Panc1 (cell line): ENCODE measurements around the gene PLEKHA7. TPM values are rescaled to one million over a fixed set of nuclear protein-coding genes. Genes with fewer than 3 reads are reported as not detected.

ENCODE experiments used
- ATAC-seq: fragments of 200-7000 bp; cut with Tn5 transposase; 2 replicates; pipeline ENCODE4 v1.9.1; 2020; ENCODE audit warnings: mild to moderate bottlenecking, moderate library complexity
- BruUV-seq: library from RNA; stranded (reverse); fragments of 400-500 nt; replicated peaks from 2 replicates; lab custom pipeline; 2021; lab: Mats Ljungman, UMichigan
- CTCF ChIA-PET: fragments of 300-600 bp; sonication (Branson Sonifier 250); formaldehyde crosslinking; loops from one replicate; lab custom pipeline; 2022; ENCODE audit warnings: antibody characterized with exemption; lab: Charles Lee
- POLR2A ChIA-PET: fragments of 300-600 bp; sonication (Branson Sonifier 250); formaldehyde crosslinking; loops from one replicate; lab custom pipeline; 2022; ENCODE audit warnings: antibody characterized with exemption; lab: Charles Lee
- DNase-seq: peaks from one replicate; pipeline ENCODE4 v3.0.0-alpha.2; 2010; ENCODE audit warnings: low read depth, low spot score
- H3K27ac ChIP-seq: 2 replicates; pipeline ENCODE4 v1.5.1; 2011; ENCODE audit warnings: mild to moderate bottlenecking, low read length, inconsistent platforms
- H3K27me3 ChIP-seq: fragments of 200-500 bp; sonication (Bioruptor generic); 2 replicates; pipeline ENCODE4 v1.6.0; 2014; ENCODE audit warnings: low read length, inconsistent platforms; ENCODE audit not compliant: control insufficient read depth, insufficient read depth
- H3K36me3 ChIP-seq: fragments of 200-500 bp; sonication (Bioruptor generic); 2 replicates; pipeline ENCODE4 v1.5.1; 2014; ENCODE audit warnings: inconsistent platforms, mild to moderate bottlenecking, low read length, moderate library complexity; ENCODE audit not compliant: control insufficient read depth, insufficient read depth
- H3K4me1 ChIP-seq: 2 replicates; pipeline ENCODE4 v1.5.1; 2011; ENCODE audit warnings: inconsistent platforms, mild to moderate bottlenecking, low read length, moderate library complexity; ENCODE audit not compliant: control insufficient read depth, insufficient read depth
- H3K4me3 ChIP-seq, 2 experiments: 2 replicates each; pipeline ENCODE4 v1.5.1; 2011 to 2012; ENCODE audit warnings: low read depth in 2 of 2, low read length in 2 of 2, mild to moderate bottlenecking in 2 of 2, inconsistent platforms in 1 of 2, moderate library complexity in 1 of 2
- H3K9me3 ChIP-seq: fragments of 200-500 bp; sonication (Bioruptor generic); 2 replicates; pipeline ENCODE4 v1.5.1; 2014; ENCODE audit warnings: low read depth, mild to moderate bottlenecking, inconsistent platforms, low read length, moderate library complexity; ENCODE audit not compliant: control insufficient read depth, insufficient read depth
- CTCF ChIP-seq: fragments of 450-650 bp; IDR thresholded peaks from 2 replicates; pipeline ENCODE4 v1.5.1; 2017; ENCODE audit warnings: mild to moderate bottlenecking
- POLR2AphosphoS5 ChIP-seq: IDR thresholded peaks from 2 replicates; pipeline ENCODE4 v1.6.1; 2012; ENCODE audit warnings: mild to moderate bottlenecking, low read depth, low read length, moderate library complexity
- REST ChIP-seq, 2 experiments: IDR thresholded peaks; 2 replicates each; pipeline ENCODE4 v1.6.1; 2011 to 2012; ENCODE audit warnings: low read depth in 2 of 2, control low read depth in 1 of 2, low read length in 1 of 2, mild to moderate bottlenecking in 1 of 2, moderate library complexity in 1 of 2; ENCODE audit not compliant: insufficient read depth in 1 of 2
- SIN3A ChIP-seq: IDR thresholded peaks from 2 replicates; pipeline ENCODE4 v1.6.1; 2012; ENCODE audit warnings: low read depth, mild to moderate bottlenecking, low read length, moderate library complexity, borderline replicate concordance; ENCODE audit not compliant: insufficient read depth
- TCF7L2 ChIP-seq: IDR thresholded peaks from 2 replicates; pipeline ENCODE4 v1.6.1; 2011; ENCODE audit warnings: mild to moderate bottlenecking, low read depth, low read length, inconsistent platforms
- in situ Hi-C: cut with HindIII; loops from 2 replicates; pipeline ENCODE4 v1.10.0; 2016; ENCODE audit warnings: low sequenced_read_pairs, low pct_unique_long_range_greater_than_20kb
- intact Hi-C: fragments of 100-400 bp; cut with micrococcal nuclease; formaldehyde crosslinking; loops from one replicate; pipeline ENCODE4 v1.10.0; 2022; ENCODE audit not compliant: unreplicated experiment
- total RNA-seq: library from RNA; stranded (reverse); gene quantifications from one replicate; pipeline ENCODE4 v1.2.1, GENCODE V29; 2021; ENCODE audit not compliant: unreplicated experiment

Gene PLEKHA7
- total RNA-seq, 1 experiment from 2014 or later: 11.6 TPM

- in situ Hi-C loops (no loop called here), intact Hi-C loops (loop anchor here (2.0 kb wide), 1 partner anchor 62 kb away; no protein-coding TSS in a partner anchor)
- DNase-seq (no peak), ATAC-seq (peak; percentile 75)
- Histone ChIP-seq H3K36me3 (no peaks in the 10 kb centered on the region), H3K27ac (no peak overlapping the region), H3K9me3 (no peaks in the 10 kb centered on the region), H3K4me3 (no peak overlapping the region), H3K4me1 (no peaks in the 10 kb centered on the region), H3K27me3 (no peaks in the 10 kb centered on the region)
- BruUV-seq: no TSS peak
- ChIA-PET POLR2A (no interaction called here), CTCF (interaction anchor here (0.6 to 1.0 kb wide), 2 partner anchors 22 to 63 kb away, joined by 3 to 4 read pairs; no protein-coding TSS in a partner anchor)
- peak; percentile 44 for TF ChIP-seq CTCF
- no peak for TF ChIP-seq REST (IDR thresholded peaks at IDR 0.05; ENCODE audit: insufficient read depth in 1 of 2, low read depth in 2 of 2, low read length in 1 of 2)
Observed at GRCh38 chr11:16883174-16883573, 131.0 kb downstream of the PLEKHA7 start.

GRCh38 chr11:16881766-16882165, 132.4 kb downstream of the PLEKHA7 start:
- DNase-seq (no peak), ATAC-seq (no peak)
- Histone ChIP-seq H3K27ac (no peak overlapping the region), H3K9me3 (no peaks in the 10 kb centered on the region), H3K36me3 (no peaks in the 10 kb centered on the region), H3K4me1 (no peaks in the 10 kb centered on the region), H3K4me3 (no peak overlapping the region), H3K27me3 (no peaks in the 10 kb centered on the region)
- in situ Hi-C loops: no loop called here
- POLR2A ChIA-PET: interaction anchor here (0.6 kb wide), 1 partner anchor 197 kb away, joined by 9 read pairs; no protein-coding TSS in a partner anchor
- TF ChIP-seq TCF7L2: no peak
- no peak for TF ChIP-seq SIN3A
- no peak for TF ChIP-seq REST (IDR thresholded peaks at IDR 0.05; ENCODE audit: insufficient read depth in 1 of 2, low read depth in 2 of 2, low read length in 1 of 2)
- TF ChIP-seq CTCF: no peak
- no peak for TF ChIP-seq POLR2AphosphoS5
- BruUV-seq: no TSS peak
- CTCF ChIA-PET: no interaction called here
- intact Hi-C loops: loop anchor here (2.0 kb wide), 1 partner anchor 61 kb away; no protein-coding TSS in a partner anchor
